HG02588 (cell line): ENCODE measurements around the gene SNRNP35.
"Not testable (repeated sequence)": the region's sequence is repeated elsewhere in the genome, so short reads cannot be mapped to it uniquely, and the experiment has no call there.

ENCODE experiments used
- ATAC-seq: cut with Tn5 transposase; IDR thresholded peaks from one replicate; pipeline ENCODE4 v1.9.1; 2021; ENCODE audit warnings: mild to moderate bottlenecking, moderate library complexity; ENCODE audit not compliant: unreplicated experiment

The SNRNP35 gene, protein sequence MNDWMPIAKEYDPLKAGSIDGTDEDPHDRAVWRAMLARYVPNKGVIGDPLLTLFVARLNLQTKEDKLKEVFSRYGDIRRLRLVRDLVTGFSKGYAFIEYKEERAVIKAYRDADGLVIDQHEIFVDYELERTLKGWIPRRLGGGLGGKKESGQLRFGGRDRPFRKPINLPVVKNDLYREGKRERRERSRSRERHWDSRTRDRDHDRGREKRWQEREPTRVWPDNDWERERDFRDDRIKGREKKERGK

DNA sequence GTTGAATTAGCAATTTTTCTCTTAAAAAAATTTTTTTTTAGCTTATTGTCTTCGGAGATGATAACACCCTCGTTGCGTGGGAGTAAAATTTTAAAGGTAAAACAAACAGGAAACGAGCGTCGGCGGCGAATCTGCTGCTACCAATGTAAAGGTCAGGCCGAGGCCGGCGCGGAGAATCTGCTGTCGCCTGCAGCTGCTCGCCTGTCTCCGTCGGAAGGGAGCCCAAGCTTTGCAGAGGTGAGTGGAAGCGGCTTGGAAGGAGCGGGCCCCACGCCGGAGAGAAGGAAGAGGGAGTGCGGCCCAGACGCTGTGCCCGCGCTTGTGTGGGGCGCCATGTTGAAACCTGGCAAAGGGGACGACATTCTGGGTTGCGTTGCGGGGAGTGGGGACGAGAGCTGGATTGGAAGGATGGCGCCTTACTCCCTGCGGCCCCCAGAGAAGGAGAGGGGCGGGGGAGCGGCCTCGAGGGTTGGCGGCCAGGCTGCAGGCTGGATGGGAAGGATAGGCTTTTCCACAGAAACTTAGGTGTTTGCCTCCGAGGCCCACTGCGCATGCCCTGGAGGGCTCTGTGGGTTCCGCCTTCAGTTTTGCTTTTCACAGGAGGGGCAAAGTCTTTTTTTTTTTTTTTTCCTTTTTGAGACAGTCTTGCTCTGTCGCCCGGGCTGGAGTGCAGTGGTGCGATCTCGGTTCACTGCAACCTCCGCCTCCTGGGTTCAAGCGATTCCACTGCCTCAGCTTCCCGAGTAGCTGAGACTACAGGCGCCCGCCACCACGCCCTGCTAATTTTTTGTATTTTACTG is at the start of gene SNRNP35:
SNRNP35 (plus strand) TSS at position 160 of the 800 bp plus-strand sequence. CDS start 7,402 bp downstream, outside the sequence.
- peak; percentile 57 for ATAC-seq

DNA sequence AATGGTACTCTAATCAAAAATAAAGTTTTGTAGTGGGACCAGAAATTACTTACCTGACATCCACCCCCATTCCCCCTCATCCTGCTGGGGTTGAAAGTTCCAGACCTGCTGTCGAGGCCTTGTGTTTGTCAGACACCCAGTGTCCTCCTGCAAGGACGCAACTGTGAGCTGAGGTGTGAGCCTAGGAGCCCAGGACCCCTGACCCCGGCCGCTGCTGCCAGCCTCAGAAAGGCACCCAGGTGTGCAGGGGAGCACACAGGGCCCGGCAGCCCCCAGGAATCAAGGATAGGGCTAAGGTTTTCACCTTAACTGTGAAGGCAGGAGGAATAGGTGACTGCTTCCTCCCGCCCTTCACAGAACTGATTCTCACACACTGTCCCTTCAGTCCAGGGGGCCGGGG is 49.3 kb upstream of the SNRNP35 start:
- not testable (repeated sequence) for ATAC-seq

DNA sequence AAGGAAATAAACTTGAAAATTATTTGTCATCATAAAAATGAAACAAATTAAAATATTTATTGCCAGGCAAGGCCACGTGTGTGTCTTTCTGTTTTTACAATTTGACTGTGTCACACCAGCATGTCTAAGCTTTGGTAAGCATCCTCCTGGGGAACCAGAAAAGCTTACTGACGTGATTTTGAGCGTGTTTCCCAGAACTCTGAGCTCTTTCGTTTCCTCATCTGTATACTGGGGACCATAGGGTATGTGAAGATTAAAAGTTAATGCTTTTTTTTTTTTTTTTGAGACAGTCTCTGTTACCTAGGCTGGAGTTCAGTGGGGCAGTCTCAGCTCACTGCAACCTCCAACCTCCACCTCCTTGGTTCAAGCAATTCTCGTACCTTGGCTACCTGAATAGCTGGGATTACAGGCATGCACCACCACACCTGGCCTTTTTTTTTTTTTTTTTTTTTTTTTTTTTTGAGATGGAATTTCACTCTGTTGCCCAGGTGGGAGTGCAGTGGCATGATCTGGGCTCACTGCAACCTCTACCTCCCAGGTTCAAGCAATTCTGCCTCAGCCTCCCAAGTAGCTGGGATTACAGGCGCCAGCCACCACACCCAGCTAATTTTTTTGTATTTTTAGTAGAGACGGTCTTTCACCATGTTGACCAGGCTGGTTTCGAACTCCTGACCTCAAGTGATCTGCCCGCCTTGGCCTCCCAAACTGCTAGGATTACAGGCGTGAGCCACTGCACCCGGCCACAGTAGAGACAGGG is 48.5 kb upstream of the SNRNP35 start:
- not testable (repeated sequence) for ATAC-seq

DNA sequence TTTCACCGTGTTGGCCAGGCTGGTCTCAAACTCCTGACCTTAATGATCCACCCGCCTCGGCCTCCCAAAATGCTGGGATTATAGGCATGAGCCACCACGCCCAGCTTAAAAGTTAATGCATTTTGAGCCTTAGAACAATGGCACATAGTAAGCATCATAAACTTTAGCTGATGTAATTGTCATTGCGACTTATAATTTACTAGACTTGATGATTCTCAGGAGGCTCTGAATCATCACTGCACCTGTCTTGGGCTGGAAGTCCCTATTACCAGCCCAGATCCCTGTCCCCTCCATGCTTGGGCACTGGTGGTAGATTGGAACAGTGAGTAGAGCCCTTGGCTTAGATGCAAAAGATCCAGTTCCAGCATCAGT is 47.9 kb upstream of the SNRNP35 start:
- ATAC-seq: no peak

DNA sequence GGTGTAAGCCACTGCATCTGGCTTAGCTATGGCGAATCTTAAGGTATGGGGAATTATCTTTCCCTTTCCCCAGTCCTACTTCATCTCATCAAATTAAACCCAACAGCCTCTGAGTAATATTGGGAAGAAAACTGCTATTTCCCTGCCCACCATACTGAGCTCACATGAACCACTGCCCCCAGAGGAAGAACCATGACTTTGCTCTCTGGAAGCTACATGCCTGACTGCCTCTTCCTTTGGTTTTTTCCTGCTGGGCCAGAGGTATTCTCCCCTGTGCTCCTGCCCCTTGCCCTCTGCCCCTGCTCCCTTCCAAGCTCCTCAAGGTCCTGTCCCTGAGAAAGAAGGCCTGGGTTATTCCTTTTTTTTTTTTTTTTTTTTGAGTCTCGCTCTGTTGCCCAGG is 36.6 kb upstream of the SNRNP35 start:
- ATAC-seq: no peak

DNA sequence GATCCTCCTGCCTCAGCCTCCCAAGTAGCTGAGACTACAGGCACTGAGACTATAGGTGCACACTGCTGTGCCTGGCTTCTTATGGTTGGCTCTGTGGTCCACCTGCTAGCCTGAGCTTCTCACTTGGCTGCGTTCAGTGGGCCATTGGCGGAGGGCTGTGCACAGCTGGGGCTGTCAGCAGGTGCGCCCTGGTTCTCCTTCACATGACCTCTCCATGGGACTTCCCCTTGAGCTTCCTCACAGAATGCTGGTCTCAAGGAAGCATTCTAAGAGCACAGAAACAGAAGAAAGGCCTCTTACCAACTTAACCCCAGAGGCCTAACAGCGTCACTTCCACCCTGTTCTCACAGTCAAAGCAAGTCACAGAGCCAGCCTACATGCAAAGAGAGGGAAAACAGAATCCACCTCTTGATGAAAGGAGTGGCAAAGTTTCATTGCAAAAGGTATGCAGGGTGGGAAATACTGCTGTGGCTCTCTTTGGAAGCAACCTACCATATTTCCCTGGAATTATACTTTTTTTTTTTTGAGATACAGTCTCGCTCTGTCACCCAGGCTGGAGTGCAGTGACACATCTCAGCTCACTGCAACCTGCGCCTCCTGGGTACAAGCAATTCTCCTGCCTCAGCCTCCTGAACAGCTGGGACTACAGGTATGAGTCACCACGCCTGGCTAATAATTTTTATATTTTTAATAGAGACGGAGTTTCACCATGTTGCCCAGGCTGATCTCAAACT is 30.7 kb upstream of the SNRNP35 start:
- peak; percentile 90 for ATAC-seq

DNA sequence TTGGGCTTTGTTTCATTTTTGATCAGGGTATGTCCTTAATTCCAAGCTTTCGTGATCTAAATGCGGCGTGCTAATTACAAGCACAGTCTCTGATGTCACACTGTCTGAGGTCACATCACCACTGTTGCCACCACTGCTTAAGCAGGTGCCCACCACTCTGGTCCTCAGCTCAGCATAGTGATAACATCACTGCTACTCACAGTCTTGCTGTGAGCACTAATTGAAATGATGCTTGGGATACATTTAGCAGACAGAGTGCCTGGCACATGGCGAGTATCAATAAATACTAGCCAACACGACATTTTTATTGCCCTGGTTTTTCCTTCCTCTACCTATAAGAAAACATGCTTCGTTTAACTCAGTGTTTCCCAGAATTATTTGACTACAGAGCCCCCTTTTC is 29.3 kb upstream of the SNRNP35 start:
- no peak for ATAC-seq

DNA sequence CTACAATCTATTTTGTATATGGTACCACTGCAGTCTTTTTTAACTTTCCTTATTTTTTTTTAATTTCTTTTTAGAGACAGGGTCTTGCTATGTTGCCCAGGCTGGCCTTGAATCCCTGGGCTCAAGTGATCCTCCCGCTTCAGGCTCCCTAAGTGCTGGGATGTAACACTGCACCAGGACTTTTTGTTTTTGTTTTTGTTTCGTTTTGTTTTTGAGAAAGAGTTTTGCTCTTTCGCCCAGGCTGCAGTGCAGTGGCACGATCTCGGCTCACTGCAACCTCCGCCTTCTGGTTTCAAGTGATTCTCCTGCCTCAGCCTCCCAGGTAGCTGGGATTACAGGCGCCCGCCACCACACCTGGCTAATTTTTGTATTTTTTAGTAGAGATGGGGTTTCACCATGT is 28.8 kb upstream of the SNRNP35 start:
- ATAC-seq: not testable (repeated sequence)

DNA sequence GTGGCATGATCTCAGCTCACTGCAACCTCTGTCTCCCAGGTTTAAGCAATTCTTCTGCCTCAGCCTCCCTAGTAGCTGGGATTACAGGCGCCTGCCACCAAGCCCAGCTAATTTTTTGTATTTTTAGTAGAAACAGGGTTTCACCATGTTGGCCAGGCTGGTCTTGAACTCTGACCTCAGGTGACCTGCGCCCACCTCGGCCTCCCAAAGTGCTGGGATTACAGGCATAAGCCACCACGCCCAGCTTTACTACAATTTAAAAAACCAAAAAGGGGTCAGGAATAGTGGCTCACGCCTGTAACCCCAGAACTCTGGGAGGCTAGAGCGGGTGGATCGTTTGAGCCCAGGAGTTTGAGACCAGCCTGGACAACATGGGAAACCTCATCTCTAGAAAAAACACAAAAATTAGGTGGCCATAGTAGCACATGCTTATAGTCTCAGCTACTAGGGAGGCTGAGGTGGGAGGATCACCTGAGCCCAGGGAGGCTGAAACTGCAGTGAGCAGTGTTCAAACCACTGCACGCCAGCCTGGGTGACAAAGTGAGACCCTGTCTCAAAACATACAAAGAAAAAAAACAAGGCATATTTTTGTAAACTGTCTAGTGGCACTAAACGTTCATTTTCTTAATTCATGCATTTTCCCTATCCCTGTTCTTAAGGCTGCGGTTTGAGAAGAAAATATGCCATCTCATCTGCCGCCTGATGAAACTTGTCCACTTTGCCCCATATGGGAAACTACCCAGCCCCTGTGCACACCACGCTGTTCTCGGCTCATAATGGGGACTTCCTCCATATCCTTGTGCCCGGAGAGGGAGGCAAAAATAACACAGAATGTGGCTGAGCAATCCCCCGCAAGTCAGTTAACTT is 25.8 kb upstream of the SNRNP35 start:
- not testable (repeated sequence) for ATAC-seq

DNA sequence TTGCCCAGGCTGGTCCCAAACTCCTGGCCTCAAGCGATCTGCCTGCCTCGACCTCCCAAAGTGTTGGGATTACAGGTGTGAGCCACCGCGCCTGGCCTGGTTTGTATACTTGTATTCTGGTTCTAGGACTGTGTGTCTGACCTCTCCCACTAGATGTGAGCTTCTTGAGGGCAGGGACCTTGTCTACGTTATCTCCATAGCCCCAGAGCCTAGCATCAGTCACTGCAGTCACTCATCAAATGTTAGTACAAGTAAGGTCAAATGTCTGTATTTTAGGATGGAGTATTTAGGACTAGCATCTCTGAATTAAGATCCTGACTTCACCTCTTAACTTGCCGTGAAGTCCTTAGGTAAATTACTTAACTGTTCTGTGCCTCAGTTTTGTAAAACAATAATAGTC is 24.3 kb upstream of the SNRNP35 start:
- ATAC-seq: no peak

DNA sequence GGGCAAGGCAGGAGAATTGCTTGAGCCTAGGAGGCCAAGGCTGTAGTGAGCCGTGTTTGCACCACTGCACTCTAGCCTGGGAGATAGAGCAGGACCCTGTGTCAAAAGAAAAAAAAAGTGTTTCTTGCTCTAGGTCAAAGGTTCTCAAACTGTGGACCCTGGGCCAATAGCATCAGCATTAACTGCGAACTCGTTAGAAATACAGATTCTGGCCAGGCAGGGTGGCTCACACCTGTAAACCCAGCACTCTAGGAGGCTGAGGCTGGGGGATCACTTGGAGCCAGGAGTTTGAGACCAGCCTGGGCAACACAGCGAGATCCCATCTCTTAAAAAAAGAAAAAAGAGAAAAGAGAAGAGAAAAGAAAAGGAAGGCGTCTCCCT is 22.3 kb upstream of the SNRNP35 start:
- ATAC-seq: no peak

DNA sequence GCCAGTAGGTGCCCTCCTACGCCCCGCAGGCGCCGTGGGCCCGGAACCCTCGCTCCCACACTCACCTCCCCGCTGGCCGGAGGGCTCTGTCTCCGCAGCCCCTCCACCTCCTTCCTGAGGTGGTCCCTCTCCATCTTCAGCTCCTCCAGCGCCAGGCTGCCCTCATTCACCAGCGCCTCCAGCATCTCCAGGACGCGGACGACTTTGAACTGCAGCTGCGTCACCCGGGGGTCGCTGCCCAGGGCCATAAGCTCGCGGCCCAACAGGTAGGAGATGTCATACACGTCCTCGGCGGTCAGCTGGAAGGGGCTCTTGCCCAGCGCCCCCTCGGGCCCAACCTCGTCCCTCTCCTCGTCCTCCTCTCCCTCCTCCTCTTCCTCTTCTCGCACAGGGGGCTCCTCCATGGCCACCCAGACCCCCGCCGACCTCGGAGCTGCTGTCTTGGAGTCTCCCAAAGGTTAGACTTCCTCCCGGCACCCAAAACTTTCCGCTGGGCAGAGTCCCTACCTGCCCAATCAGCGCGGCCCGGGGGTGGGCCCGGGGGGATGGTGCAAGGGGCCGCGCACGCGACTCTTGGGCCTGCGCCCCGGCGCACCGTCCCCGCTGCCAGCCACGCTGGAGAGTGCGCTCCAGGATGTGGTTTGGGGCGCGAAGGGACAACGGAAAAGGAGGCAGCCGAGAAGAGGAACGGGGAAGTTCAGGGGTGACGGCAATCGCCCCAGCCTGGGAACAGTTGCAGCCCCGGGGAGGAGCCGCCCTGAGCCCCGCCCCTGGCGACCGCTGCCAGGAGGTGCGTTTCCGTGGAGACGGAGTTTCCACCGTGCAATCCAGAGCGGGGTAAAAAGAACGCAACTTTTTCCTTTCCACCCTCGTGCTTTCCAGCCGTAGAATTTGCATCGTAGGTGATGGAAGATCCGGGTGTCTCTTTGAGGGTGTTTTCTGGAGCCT is 21.6 kb upstream of the SNRNP35 start, which contains the start of gene RILPL2:
RILPL2 (minus strand) TSS at position 668 of the 948 bp plus-strand sequence; CDS start at position 404, 264 bp downstream.
- ATAC-seq: peak; percentile 71

DNA sequence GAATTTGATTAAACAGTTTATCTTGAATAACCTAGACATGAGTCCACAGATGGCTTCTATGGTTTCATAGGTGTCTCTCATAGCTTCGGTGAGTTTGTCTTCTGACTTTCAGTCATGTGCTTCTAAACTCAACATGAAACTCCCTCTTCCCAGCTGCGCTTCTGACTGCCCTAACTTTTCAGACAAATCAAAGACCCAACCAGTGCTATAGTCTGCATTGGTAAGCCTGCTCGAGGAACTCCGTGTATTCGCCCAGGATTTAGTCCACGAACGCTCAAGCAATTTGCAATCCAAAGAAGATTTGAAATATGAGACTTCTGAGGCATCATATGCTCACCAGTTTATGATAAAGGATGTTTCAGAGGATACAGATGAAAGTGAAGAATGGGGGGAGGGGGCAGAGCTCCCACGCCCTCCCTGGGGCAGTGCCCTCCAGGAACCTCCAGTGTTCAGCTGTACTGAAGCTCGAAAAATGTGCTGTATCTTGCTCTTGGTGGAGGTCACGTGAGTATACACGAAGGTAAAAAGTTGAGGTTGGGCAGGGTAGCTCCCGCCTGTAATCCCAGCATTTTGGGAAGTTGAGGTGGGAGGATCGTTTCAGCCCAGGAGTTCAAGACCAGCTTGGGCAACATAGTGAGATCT is 16.3 kb upstream of the SNRNP35 start:
- ATAC-seq: no peak

DNA sequence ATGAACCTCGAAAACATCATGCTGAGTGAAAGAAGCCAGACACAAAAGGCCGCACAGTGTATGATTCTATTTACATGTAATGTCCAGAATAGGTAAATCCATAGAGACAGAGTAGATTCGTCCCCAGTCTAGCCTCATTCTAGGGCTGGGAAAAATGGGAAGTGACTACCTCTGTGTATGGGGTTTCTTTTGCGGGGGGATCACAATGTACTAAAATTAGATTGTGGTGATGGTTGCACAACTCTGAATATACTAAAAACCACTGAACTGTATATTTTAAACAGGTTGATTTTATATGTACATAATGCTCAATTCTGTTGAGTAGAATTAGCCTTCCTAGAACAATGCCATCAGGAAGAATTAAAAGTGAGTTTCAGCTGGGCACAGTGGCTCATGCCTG is 15.2 kb upstream of the SNRNP35 start:
- ATAC-seq: no peak

DNA sequence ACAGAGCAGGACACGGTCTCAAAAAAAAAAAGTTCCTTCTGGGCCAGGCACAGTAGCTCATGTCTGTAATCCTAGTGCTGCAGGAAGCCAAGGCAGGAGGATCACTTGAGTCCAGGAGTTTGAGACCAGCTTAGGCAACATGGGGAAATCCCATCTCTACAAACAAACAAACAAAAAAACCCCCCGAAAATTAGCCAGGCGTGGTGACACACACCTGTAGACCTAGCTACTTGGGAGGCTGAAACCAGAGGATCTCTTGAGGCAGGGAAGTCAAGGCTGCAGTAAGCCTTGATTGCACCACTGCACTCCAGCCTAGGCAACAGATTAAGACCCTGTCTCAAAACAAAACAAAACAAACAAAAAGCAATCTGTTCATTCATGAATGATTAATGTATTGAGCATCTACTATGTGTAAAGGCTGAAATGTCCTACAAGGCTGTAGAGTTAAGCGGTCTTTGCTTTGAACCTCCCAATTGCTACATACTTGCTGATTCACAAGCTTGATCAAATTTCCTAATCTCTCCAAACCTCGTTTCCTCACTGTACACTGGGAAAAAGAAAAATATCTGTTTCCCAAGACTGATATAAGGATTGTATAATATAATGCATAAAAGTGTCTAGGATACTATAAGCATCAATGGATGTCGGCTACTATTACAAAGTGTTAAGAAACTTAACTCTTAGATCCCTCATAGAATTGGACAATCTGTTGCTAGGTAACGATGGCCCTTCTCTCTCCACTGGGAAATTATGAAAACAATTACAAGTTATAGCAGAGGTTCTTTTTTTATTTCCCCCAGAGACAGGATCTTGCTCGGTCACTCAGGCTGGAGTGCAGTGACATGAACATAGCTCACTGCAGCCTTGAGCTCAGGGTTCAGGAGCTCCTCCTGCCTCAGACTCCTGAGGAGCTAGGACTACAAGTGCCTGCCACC is 13.6 kb upstream of the SNRNP35 start:
- no peak for ATAC-seq

DNA sequence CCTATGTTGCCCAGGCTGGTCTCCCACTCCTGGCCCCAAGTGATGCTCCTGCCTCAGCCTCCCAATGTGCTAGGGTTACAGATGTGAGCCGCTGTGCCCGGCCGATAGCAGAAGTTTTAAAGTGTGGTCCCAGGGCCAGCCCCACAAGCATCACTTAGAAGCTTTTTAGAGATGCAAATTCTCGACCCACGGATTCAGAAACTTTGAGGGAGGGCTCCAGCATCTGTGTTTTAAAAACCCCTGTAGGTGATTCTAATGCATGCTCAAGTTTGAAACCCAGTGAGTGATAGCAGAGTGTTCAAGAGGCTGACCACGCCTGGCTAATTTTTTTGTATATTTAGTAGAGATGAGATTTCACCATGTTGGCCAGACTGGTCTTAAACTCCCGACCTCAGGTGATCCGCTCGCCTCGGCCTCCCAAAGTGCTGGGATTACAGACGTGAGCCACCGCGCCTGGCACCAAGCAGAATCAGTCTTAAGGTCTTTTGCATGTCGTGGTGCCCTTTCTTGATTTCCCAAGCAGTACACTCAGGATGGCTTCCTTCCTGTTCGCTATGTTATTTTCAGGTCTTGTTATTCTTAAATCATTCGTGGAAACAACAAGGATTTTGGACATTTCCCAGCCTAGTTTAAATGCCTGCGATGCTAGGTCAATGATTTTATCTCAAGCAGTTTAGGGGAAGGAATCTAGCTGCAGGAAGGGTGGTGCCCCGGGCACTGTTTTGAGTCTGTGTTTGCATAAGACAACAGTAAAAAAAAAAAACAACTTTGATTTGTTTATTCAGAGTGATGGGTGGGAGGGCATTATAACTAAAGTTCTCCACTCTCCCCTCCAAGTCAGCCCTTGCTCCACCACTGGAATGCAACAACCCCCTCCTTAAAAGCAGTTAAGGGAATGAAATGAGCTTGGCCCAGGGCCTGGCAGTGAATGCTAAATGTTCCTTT is 12.3 kb upstream of the SNRNP35 start:
- ATAC-seq: no peak
